SH-SY5Y (cell line): ENCODE results near the gene MKRN2OS.

ENCODE experiments used
- GATA2 ChIP-seq: IDR thresholded peaks from 2 replicates; pipeline ENCODE4 v1.6.1; 2011; ENCODE audit warnings: mild to moderate bottlenecking, low read depth, low read length
- GATA3 ChIP-seq: IDR thresholded peaks from 2 replicates; pipeline ENCODE4 v1.6.1; 2011; ENCODE audit warnings: low read depth, mild to moderate bottlenecking, low read length, moderate library complexity

DNA sequence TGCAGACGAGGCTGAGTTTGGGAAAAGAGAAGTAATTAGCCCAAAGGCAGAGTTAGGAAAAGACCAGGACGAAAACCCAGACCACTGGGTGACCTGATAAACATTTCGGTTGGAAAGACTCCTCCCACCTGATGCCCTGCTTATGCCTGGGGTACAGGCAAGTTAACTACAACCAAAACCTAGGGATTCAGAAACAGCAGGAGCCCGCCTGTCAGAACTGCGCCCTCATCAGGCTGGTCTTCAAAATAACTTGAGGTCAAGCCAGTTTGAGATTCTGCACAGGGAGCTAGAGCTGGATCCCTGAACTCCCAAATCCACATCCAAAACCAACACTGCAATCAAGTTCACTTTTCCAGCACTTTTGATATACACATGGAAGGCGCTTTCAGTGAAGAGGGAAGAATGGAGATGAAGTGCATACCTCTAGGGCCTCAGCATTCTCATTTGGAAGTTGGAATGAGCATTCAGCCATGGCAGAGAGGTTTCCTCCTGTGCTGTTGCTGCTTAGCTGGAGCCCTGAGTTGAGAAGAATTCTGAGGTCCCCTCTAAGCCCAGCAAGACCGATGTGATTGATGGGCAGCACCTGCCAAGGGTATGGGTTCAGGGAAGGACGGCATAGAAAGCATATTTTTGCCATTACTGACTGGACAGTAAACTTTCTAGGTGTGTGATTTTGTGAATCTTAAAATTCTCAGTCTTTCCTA lies 49.4 kb downstream of the MKRN2OS start:
- no peak for TF ChIP-seq GATA2
- TF ChIP-seq GATA3 = no peak
